ENCODE measurements around the gene RAB38.

The RAB38 gene

GRCh38 chr11:88103337-88104206 is 71.7 kb downstream of the RAB38 start:
- Histone ChIP-seq H3K9me3 (replicated peaks in 1 of 2; ENCODE audit: control insufficient read depth in 2 of 2, insufficient read depth in 1 of 2, low read depth in 1 of 2, low read length in 2 of 2) (no peaks in the 10 kb centered on the region), H4K91ac (ENCODE audit: low read depth, low read length, poor library complexity) (no peak overlapping the region), H3K27ac (replicated peaks; ENCODE audit: low read length) (no peak overlapping the region), H3K18ac (ENCODE audit: low read length) (no peak overlapping the region), H2AK5ac (ENCODE audit: low read depth, low read length) (no peak overlapping the region), H3K4me3 (ENCODE audit: low read length in 2 of 2) (no peak overlapping the region), H3K14ac (ENCODE audit: low read length) (no peak overlapping the region), H4K8ac (ENCODE audit: low read depth, low read length) (no peak overlapping the region), H3K79me1 (ENCODE audit: low read depth, low read length) (no peaks in the 10 kb centered on the region), H2BK120ac (ENCODE audit: low read depth, low read length) (no peak overlapping the region), H2BK15ac (ENCODE audit: low read length) (no peak overlapping the region), H3K23ac (ENCODE audit: low read depth, low read length, poor library complexity) (no peak overlapping the region), H3K27me3 (ENCODE audit: control insufficient read depth in 3 of 3, insufficient read depth in 3 of 3, low read depth in 1 of 3, low read length in 3 of 3) (no peaks in the 10 kb centered on the region), H3K4ac (ENCODE audit: low read length) (no peak overlapping the region), H3K4me1 (ENCODE audit: control insufficient read depth in 2 of 2, insufficient read depth in 1 of 2, low read depth in 1 of 2, low read length in 2 of 2) (peaks cover 0 to 3% of the 10 kb centered on the region in 2 donors), H3K36me3 (replicated peaks in 1 of 2; ENCODE audit: control insufficient read depth in 2 of 2, insufficient read depth in 2 of 2, low read length in 2 of 2) (no peaks in the 10 kb centered on the region), H2BK12ac (ENCODE audit: low read length) (no peak overlapping the region), H3K4me2 (ENCODE audit: insufficient read depth, low read length, poor library complexity, severe bottlenecking) (no peak overlapping the region), H2BK5ac (ENCODE audit: low read length) (no peak overlapping the region), H3K9ac (ENCODE audit: low read depth, low read length, poor library complexity) (no peak overlapping the region), H2AFZ (ENCODE audit: low read length) (no peak overlapping the region)
- DNase-seq (ENCODE audit: low spot score) = peak; percentile 32
- WGBS, 2 donors (ENCODE audit: extremely low coverage in 2 of 2, insufficient read length in 2 of 2, insufficient replicate concordance in 1 of 2) = no CpG with 5 or more reads among the region's 9 CpGs

GRCh38 chr11:88102598-88102934 is 72.7 kb downstream of the RAB38 start:
- Histone ChIP-seq H2AFZ (ENCODE audit: low read length) (no peak overlapping the region), H2BK120ac (ENCODE audit: low read depth, low read length) (no peak overlapping the region), H2BK5ac (ENCODE audit: low read length) (no peak overlapping the region), H3K27ac (replicated peaks; ENCODE audit: low read length) (no peak overlapping the region), H3K18ac (ENCODE audit: low read length) (no peak overlapping the region), H3K4me2 (ENCODE audit: insufficient read depth, low read length, poor library complexity, severe bottlenecking) (no peak overlapping the region), H3K27me3 (ENCODE audit: control insufficient read depth in 3 of 3, insufficient read depth in 3 of 3, low read depth in 1 of 3, low read length in 3 of 3) (no peaks in the 10 kb centered on the region), H3K79me1 (ENCODE audit: low read depth, low read length) (no peaks in the 10 kb centered on the region), H2BK12ac (ENCODE audit: low read length) (no peak overlapping the region), H2AK5ac (ENCODE audit: low read depth, low read length) (no peak overlapping the region), H3K36me3 (replicated peaks in 1 of 2; ENCODE audit: control insufficient read depth in 2 of 2, insufficient read depth in 2 of 2, low read length in 2 of 2) (no peaks in the 10 kb centered on the region), H4K91ac (ENCODE audit: low read depth, low read length, poor library complexity) (no peak overlapping the region), H3K14ac (ENCODE audit: low read length) (no peak overlapping the region), H3K4me1 (ENCODE audit: control insufficient read depth in 2 of 2, insufficient read depth in 1 of 2, low read depth in 1 of 2, low read length in 2 of 2) (peaks cover 0 to 3% of the 10 kb centered on the region in 2 donors), H3K9me3 (replicated peaks in 1 of 2; ENCODE audit: control insufficient read depth in 2 of 2, insufficient read depth in 1 of 2, low read depth in 1 of 2, low read length in 2 of 2) (no peaks in the 10 kb centered on the region), H4K8ac (ENCODE audit: low read depth, low read length) (no peak overlapping the region), H2BK15ac (ENCODE audit: low read length) (no peak overlapping the region), H3K9ac (ENCODE audit: low read depth, low read length, poor library complexity) (no peak overlapping the region), H3K4ac (ENCODE audit: low read length) (no peak overlapping the region), H3K4me3 (ENCODE audit: low read length in 2 of 2) (no peak overlapping the region), H3K23ac (ENCODE audit: low read depth, low read length, poor library complexity) (no peak overlapping the region)
- WGBS, 2 donors (ENCODE audit: extremely low coverage in 2 of 2, insufficient read length in 2 of 2, insufficient replicate concordance in 1 of 2) = 100% methylated on average over 1 of the region's 3 CpGs; no CpG with 5 or more reads in 1 of the 2 donors
- DNase-seq (ENCODE audit: low spot score) = no peak

GRCh38 chr11:88101881-88102597 is 73.2 kb downstream of the RAB38 start:
- H2BK5ac ChIP-seq (ENCODE audit: low read length) = no peak overlapping the region
- H2BK12ac ChIP-seq (ENCODE audit: low read length) = no peak overlapping the region
- H2AK5ac ChIP-seq (ENCODE audit: low read depth, low read length) = no peak overlapping the region
- H2AFZ ChIP-seq (ENCODE audit: low read length) = no peak overlapping the region
- no peak overlapping the region for H2BK15ac ChIP-seq (ENCODE audit: low read length)
- H3K4me3 ChIP-seq (ENCODE audit: low read length in 2 of 2) = no peak overlapping the region
- H3K27me3 ChIP-seq (ENCODE audit: control insufficient read depth in 3 of 3, insufficient read depth in 3 of 3, low read depth in 1 of 3, low read length in 3 of 3) = no peaks in the 10 kb centered on the region
- H3K27ac ChIP-seq (replicated peaks; ENCODE audit: low read length) = no peak overlapping the region
- no peak overlapping the region for H4K8ac ChIP-seq (ENCODE audit: low read depth, low read length)
- no peak overlapping the region for H2BK120ac ChIP-seq (ENCODE audit: low read depth, low read length)
- H3K4ac ChIP-seq (ENCODE audit: low read length) = no peak overlapping the region
- no peak overlapping the region for H3K9ac ChIP-seq (ENCODE audit: low read depth, low read length, poor library complexity)
- no peak overlapping the region for H3K14ac ChIP-seq (ENCODE audit: low read length)
- WGBS, 2 donors (ENCODE audit: extremely low coverage in 2 of 2, insufficient read length in 2 of 2, insufficient replicate concordance in 1 of 2) = no CpG with 5 or more reads among the region's 3 CpGs
- no peak overlapping the region for H3K4me2 ChIP-seq (ENCODE audit: insufficient read depth, low read length, poor library complexity, severe bottlenecking)
- no peak overlapping the region for H4K91ac ChIP-seq (ENCODE audit: low read depth, low read length, poor library complexity)
- H3K18ac ChIP-seq (ENCODE audit: low read length) = no peak overlapping the region
- H3K9me3 ChIP-seq (replicated peaks in 1 of 2; ENCODE audit: control insufficient read depth in 2 of 2, insufficient read depth in 1 of 2, low read depth in 1 of 2, low read length in 2 of 2) = no peaks in the 10 kb centered on the region
- DNase-seq (ENCODE audit: low spot score) = no peak
- H3K36me3 ChIP-seq (replicated peaks in 1 of 2; ENCODE audit: control insufficient read depth in 2 of 2, insufficient read depth in 2 of 2, low read length in 2 of 2) = no peaks in the 10 kb centered on the region
- H3K4me1 ChIP-seq (ENCODE audit: control insufficient read depth in 2 of 2, insufficient read depth in 1 of 2, low read depth in 1 of 2, low read length in 2 of 2) = peaks cover 0 to 3% of the 10 kb centered on the region in 2 donors
- H3K79me1 ChIP-seq (ENCODE audit: low read depth, low read length) = no peaks in the 10 kb centered on the region
- H3K23ac ChIP-seq (ENCODE audit: low read depth, low read length, poor library complexity) = no peak overlapping the region

GRCh38 chr11:88100151-88100550 is 75.1 kb downstream of the RAB38 start:
- Histone ChIP-seq H4K91ac (ENCODE audit: low read depth, low read length, poor library complexity) (no peak overlapping the region), H3K27ac (replicated peaks; ENCODE audit: low read length) (no peak overlapping the region), H3K4me3 (ENCODE audit: low read length in 2 of 2) (no peak overlapping the region), H3K79me1 (ENCODE audit: low read depth, low read length) (no peaks in the 10 kb centered on the region), H3K4ac (ENCODE audit: low read length) (no peak overlapping the region), H3K14ac (ENCODE audit: low read length) (no peak overlapping the region), H2BK5ac (ENCODE audit: low read length) (no peak overlapping the region), H2BK12ac (ENCODE audit: low read length) (no peak overlapping the region), H3K4me1 (ENCODE audit: control insufficient read depth in 2 of 2, insufficient read depth in 1 of 2, low read depth in 1 of 2, low read length in 2 of 2) (peaks cover 0 to 3% of the 10 kb centered on the region in 2 donors), H3K18ac (ENCODE audit: low read length) (no peak overlapping the region), H3K9me3 (replicated peaks in 1 of 2; ENCODE audit: control insufficient read depth in 2 of 2, insufficient read depth in 1 of 2, low read depth in 1 of 2, low read length in 2 of 2) (no peaks in the 10 kb centered on the region), H3K9ac (ENCODE audit: low read depth, low read length, poor library complexity) (no peak overlapping the region), H2BK120ac (ENCODE audit: low read depth, low read length) (no peak overlapping the region), H4K8ac (ENCODE audit: low read depth, low read length) (no peak overlapping the region), H3K36me3 (replicated peaks in 1 of 2; ENCODE audit: control insufficient read depth in 2 of 2, insufficient read depth in 2 of 2, low read length in 2 of 2) (no peaks in the 10 kb centered on the region), H2AK5ac (ENCODE audit: low read depth, low read length) (no peak overlapping the region), H3K23ac (ENCODE audit: low read depth, low read length, poor library complexity) (no peak overlapping the region), H3K27me3 (ENCODE audit: control insufficient read depth in 3 of 3, insufficient read depth in 3 of 3, low read depth in 1 of 3, low read length in 3 of 3) (no peaks in the 10 kb centered on the region), H3K4me2 (ENCODE audit: insufficient read depth, low read length, poor library complexity, severe bottlenecking) (no peak overlapping the region), H2BK15ac (ENCODE audit: low read length) (no peak overlapping the region), H2AFZ (ENCODE audit: low read length) (no peak overlapping the region)
- DNase-seq (ENCODE audit: low spot score) = no peak
- WGBS, 2 donors (ENCODE audit: extremely low coverage in 2 of 2, insufficient read length in 2 of 2, insufficient replicate concordance in 1 of 2) = no CpG with 5 or more reads among the region's 6 CpGs

Data from neuronal stem cell (in vitro differentiated cells).